GM10847 (cell line): ENCODE results near the gene HINT1.

Experiments
- POLR2A ChIP-seq: IDR thresholded peaks from 2 replicates; pipeline ENCODE4 v1.6.1; 2011; ENCODE audit not compliant: insufficient read length; ENCODE audit errors: extremely low read depth

The HINT1 gene

DNA sequence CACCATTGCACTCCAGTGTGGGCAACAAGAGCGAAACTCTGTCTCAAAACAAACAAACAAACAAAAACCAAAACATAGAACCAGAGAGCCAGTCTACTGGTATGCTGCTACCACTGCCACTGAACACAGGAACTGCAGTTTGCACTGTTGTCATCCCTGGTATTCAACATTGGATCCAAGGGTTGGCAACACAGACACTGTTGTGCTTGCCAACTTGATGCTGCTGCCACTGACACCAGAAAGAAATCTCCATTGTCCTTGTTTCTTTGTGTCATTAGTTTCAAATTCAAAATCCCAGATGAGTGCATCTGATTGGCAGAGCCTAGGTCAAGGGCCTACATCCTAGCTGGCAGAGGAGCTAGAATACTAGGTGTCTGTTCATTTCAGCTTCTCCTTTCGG, 16.2 kb downstream of the HINT1 start:
- no peak for TF ChIP-seq POLR2A

DNA sequence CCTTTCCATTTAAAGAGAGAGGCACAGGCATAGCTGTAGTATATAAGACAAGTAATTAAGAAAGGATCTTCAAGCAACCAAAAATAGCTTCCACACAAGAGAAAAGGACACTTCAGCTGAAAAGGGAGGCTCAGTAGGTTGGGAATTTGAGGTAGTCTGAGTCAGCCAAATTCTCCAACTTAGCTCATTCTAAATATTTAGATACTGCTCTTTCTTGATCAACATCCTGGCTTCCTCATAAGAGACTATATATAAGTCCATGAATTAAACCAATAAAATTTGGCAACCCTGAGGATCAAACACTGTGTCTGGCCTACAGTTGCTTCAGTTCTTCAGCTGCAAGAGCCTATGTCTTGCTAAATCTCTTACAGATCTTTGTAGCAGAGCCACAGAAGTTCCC, 17.8 kb downstream of the HINT1 start:
- no peak for TF ChIP-seq POLR2A

DNA sequence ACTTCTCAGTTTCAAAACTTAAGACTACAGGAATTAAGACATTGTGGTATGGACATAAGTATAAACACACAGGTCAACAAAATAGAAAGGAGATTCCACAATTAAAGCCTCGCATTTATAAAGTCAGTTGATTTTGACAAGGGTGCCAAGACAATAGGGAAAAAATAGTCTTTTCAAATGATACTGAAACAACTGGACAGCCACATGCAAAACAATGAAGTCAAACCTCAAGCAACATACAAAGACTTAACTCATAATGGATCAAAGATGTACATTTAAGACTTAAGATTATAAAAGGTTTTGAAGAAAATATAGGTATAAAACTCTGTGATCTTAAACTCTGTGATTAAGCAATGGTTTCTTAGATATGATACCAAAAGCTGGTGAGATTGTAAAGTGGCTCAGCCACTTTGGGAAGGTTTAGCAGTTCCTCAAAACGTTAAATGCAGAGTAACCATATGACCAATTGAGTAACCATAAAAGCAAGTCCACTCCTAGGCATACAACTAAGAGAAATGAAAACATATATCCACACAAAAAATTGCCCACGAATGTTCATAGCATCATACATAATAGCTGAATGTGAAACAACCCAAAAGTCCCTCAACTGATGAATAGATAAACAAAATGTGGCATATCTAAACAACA, 22.0 kb downstream of the HINT1 start:
- TF ChIP-seq POLR2A = no peak

DNA sequence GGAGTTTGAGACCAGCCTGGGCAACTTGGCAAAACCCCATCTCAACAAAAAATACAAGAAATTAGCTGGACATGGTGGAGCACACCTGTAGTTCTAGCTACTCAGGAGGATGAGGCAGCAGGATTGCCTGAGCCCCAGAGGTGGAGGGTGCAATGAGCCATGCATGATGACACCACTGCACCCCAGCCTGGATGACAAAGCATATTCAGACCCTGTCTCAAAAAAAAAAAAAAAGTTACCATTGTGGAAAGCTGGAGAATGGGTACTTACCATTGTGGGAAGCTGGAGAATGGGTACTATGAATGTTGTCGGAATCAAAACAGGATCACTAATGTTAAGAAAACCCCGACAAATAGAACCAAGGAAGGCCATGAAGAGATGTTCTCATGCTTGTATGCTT, 25.7 kb downstream of the HINT1 start:
- TF ChIP-seq POLR2A = no peak

DNA sequence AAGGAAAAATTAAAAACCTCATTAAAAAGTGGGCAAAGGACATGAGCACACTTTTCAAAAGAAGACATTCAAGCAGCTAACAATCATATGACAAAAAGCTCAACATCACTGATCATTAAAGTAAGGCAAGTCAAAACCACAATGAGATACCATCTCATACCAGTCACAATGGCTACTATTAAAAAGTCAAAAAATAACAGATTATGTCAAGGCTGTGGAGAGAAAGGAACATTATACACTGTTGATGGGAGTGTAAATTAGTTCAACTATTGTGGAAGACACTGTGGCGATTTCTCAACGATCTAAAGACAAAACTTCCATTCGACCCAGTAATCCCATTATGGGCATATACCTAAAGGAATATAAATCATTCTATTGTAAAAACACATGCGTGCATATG, 35.8 kb downstream of the HINT1 start:
- TF ChIP-seq POLR2A = no peak

DNA sequence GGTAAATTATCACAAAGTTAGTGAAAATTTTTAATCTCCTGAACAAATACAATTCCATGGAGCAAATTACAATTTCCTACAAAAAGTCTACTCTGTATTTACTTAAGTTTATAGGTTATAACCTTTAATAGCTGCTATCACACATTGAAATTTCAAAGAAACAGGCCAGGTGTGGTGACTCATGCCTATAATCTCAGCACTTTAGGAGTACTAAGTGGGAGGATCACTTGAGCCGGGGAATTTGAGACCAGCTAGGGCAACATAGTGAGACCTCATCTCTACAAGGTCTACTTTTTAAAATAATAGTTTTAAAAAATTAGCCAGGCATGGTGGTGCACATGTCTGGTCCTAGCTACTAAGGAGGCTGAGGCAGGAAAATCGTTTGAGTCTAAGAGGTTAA, 50.3 kb downstream of the HINT1 start:
- no peak for TF ChIP-seq POLR2A

DNA sequence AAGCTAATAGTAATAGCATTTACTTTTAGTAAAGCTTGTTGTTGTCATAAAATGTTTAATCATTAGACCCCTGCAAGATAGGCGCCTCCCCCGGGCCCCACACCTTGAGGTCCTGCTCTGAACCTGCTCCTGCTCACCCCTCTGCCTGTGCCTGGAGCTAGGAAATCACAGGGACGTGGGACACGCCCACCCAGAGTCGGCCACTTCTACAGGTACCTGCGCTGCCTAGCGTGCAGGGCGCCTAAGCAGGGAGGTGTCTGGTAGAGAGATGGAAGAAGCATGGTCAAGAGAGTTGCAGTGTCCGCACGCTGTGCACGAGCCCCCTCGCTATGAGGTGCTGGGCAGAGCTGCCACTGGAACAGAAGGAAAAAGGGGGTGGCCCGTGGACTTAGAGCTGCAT, 52.6 kb downstream of the HINT1 start:
- no peak for TF ChIP-seq POLR2A

DNA sequence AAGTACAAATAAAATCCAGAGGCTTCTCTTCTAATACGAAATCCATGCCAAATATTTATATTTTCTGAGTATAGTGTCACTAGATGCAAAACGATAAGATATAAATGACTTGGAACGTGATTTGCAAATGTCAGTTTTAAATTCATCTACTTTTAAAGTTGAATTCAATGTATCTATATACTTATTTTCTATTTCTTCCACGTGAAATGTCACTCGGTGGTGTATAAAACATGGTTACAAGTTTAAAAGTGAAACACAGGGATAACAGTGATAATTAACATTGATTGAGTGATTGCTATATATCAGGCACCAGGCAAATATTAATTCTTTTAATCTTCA, 54.8 kb downstream of the HINT1 start:
- no peak for TF ChIP-seq POLR2A

DNA sequence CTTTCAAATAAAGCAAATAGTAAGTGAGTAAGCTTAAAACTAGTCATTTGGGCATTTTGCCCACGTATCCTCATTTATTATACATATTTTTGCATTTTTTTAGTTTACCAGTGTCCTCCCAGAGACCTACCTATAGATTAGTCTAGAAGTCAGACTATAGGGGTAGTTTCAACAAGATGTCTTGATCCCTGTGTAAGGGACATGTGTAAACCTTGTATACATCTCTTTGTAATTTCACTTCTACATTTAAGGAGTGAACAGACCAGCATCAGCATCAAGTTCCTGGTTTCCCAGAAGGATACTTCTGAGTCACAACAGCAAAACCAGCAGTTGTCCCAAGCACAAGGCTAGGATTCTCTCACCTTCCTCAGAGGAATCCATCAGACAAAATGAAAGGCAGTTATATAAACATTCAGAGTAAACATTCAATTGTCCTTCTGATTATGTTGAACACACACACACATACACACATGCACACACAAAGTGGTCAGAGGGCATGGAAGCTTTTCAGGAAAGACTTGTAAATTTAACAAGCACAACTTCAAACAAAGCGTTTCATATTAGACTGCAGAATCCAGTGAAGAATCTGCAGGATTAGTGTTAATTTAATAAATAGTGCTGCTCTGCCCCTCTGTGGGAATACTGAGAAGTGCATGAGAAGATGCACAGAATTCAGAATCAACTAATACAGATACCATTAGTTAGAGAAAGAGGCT, 55.4 kb downstream of the HINT1 start:
- TF ChIP-seq POLR2A = no peak
